CD4-positive, alpha-beta T cell treated with Interleukin-6 for 4 hours (primary cell): Measurements from ENCODE around the gene ZBTB24.

ENCODE experiments used
- DNase-seq: peaks from one replicate; pipeline ENCODE4 v3.0.0-alpha.2; 2020; ENCODE audit warnings: mixed read lengths

Gene ZBTB24

GRCh38 chr6:109498052-109498451 lies 15.0 kb upstream of the ZBTB24 start:
- no peak for DNase-seq

- no peak for DNase-seq
Measured at GRCh38 chr6:109496036-109496772, 13.2 kb upstream of the ZBTB24 start.

GRCh38 chr6:109493865-109494264 lies 10.8 kb upstream of the ZBTB24 start:
- no peak for DNase-seq

DNA sequence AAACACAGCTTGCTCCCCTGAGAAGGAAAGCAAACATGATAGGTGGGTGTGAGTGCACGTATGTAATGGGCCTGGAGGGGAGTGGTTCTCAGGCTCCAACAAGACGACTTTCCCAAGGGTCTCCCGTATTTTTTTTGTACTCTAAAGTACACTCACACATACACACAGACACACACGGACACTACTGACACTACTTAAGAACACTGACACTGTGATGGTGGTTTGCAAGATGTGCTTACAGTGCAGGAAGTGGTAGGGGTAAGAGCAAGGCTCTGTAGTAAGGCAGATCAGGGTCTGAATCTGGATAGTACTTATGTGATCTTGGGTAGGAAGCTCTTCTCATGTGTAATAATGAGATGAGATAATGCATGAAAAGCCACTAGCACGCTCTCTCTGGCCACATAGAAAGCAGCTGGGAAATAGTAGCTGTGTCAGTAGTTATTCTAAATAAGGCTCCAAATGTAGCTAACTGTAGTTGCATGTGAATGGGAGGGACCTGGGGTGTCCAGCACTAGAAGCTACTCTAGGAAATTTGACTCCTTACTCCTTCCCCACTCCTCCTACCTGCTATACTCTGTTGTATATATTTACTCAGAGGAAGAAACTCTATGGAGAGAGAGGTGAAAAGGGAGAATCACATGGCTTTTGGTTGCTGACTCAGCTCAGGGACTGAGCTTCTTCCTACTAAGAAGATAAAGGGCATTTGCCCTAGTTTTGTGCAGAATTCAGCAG lies 8.4 kb upstream of the ZBTB24 start:
- DNase-seq: peak; percentile 26

GRCh38 chr6:109490713-109491112 lies 7.7 kb upstream of the ZBTB24 start:
- no peak for DNase-seq

DNA sequence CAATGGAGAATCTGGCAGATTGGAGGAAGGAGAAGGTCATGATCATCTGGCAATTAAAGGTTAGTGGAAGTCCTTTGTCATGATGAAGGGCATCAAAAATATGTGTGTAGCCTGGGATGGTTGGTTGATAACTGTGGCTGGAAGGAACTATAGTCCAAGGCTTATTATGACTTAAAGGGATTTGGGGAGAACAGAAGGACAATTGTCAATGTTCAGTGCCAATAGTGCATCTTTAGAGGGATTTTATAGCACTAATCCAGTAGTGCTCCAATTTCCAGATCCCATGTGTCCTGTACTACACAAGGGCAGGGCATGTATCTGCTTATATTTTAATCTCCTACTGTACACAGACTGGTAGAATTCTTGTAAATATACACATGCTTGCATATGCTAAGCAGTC lies 5.0 kb upstream of the ZBTB24 start:
- DNase-seq: no peak

- DNase-seq: no peak
Measured at GRCh38 chr6:109486068-109486467, 3.0 kb upstream of the ZBTB24 start.

GRCh38 chr6:109485266-109485935 lies 2.4 kb upstream of the ZBTB24 start:
- no peak for DNase-seq

DNA sequence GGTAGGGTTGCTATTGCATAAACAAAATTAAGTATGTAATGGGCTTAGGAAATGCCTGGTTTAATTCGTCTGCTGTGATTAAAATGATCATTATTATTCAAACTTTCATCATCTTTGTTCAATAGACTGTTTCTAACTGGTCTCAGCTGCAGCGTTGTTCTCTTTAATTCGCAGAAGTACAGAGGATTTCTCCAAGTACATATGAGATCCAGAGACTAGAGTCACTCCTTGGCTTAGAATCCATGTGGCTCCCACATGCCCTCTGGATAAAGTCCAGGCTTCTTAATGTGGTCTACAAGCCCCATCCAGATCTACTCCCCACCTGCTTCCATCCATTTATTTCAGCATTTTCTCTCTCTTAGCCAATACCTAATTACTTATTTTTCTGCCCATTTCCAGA lies 1.1 kb upstream of the ZBTB24 start:
- no peak for DNase-seq

DNA sequence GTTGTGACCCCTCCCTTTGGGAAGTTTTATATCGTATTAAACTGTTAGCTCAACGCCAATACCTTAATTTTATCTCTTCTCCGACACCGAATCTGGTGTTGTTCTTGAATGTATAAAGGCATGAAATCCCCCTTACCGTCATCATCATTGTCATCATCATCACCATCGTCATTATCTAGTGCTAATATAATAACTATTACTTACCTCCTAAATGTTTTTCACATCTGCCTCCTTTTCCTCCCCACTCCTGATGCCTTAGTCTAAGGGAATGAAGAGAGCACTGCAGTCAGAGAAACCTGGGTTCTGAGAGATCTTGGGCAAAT lies 677 bp upstream of the ZBTB24 start:
- no peak for DNase-seq

DNA sequence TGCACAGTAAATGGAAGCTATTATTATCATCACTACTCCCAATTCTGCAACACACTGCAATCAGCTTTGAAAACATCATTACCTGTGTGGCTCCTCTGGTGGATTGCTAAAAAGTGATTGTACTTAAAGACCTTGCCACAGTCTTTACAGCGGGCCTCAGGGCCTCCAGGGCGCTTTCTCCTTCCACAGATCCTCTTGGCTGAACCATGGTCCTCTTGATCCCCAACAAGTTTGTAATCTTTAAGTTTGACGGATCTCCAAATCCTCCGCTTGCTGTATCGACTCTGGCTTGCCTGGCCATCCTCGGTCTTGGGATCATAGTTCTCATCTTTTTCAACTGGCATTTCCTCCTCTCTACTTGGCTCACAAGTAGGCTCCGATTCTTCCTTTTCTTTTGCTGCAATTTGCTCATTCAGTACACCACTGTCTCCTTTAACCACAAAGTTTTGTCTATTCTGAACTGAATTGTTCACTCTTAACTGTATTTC lies 2.0 kb downstream of the ZBTB24 start:
- DNase-seq: no peak

GRCh38 chr6:109478841-109479624 lies 4.0 kb downstream of the ZBTB24 start:
- DNase-seq: no peak

DNA sequence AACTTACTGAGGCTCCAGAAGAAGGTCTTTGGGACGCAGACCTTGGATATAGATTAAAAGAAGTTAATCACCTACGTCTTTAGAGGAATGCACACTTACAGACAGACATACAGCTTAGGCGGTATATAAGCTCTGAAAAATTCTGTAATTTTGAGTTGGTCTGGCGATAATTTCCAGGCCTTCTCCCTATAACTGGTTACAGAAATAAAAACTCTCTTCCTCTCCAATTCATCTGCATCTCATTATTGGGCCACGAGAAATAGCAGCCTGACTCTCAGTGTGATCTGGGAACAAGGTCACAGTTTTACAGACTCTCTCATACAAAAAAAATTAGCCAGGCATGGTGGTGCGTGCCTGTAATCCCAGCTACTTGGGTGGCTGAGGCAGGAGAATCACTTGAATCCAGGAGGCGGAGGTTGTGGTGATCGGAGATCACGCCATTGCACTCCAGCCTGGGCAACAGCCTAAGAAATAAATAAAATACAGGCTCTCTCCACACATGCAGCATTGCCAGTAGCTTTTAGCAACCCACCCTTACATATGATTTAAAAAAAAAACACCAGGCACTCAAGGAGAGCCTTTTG lies 4.7 kb downstream of the ZBTB24 start:
- DNase-seq: no peak

GRCh38 chr6:109477725-109478124 lies 5.3 kb downstream of the ZBTB24 start:
- no peak for DNase-seq

DNA sequence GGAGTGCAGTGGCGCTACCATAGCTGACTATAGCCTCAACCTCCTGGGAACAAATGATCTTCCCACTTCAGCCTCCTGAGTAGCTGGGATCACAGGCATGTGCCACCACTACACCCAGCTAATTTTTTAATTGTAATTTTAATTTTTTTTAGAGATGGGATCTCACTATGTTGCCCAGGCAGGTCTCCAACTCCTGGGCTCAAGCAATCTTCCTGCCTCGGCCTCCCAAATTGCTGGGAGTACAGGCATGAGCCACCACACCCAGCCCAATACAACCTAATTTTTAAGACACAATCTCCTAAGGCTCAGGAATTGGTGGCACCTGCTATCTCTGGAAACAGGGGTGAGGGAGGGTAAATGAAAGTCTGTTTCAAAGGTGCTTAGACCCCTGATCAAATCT lies 5.8 kb downstream of the ZBTB24 start:
- no peak for DNase-seq

DNA sequence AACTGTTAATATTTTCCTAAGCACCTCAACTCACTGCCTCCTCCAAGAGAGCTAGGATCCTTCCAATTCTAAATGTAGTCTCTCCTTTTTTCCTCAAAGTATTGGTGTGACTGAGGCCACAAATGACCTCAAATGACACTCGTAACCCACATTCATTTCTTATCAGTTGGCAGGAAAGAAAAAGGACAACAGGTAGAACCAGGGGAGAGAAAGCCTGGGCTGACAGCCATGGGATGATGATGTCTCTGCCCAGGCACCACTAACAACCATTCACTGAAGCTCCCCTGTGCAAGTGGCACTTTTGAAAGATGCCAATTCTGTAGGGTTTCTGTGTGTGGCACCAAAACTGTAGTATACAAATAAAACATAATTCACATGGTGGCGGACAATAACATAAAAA lies 7.4 kb downstream of the ZBTB24 start:
- no peak for DNase-seq

GRCh38 chr6:109474995-109475394 lies 8.0 kb downstream of the ZBTB24 start:
- DNase-seq: no peak

- no peak for DNase-seq
Measured at GRCh38 chr6:109473120-109473519, 9.9 kb downstream of the ZBTB24 start.

DNA sequence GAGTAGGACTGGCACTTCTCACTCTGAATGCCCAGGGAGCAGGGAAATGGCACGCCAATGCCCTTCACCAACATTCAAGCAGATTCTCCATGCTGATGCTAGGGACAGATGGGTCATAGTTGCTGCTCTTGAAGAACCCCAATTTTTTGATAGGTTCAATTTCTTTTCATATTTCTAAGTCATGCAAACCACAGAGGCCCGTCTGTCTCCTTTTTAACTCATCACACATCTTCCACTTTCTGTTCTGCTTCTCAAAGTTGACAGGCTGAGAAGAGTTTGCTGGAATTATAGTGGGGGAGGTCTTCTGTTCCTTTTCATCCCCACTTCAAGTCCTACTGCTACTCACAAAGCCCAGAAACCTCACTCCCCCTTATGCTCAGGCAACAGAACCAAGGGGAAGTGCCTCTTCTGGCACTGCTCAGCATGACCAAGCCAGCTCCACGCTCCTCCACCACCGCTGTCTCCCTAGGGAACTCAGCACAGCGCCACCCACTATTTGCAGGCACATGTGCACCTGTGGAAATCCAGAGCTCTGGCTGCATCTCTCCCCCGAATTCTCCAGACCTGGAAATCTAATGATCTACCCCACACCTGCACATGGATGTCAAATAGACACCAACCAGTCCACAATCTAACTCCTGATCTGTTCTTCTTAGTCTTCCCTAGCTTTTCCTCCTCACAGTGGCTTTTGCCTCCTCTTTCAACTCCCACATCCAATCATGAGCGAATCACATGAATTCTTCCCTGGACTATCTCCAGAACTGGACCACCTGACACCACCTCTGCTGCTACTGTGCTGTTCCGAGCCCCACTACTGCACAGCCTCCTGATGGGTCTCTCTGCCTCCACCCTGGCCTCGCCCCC lies 10.7 kb downstream of the ZBTB24 start:
- DNase-seq: no peak

GRCh38 chr6:109471105-109471810 lies 11.8 kb downstream of the ZBTB24 start:
- no peak for DNase-seq

DNA sequence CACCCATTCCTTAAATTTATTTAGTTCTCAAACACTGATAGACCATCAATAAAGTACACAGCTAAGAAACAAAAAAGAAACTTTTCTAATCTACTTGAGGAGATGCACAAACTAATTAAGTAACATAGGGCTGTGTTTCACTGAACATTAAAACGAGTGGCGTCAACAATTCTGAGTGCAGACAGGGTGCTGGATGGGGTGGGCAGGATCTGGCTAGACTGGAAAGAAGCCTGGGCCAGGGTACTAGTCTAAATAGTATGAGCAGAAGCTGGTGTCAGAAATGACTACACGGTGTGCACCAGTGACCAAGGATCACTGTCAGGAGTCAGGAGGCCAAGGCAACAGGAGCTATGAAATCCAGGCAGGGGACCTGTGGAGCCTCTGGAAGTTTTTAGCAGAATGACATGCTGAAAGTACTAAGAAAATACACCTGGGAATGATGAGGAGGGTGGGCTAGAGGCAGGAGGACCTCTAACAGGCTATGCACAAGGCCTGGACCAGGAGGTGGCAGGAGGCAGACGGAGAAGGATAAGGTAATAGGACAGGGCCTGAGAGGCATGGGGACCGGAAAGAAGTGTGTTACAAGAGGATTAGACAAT lies 13.3 kb downstream of the ZBTB24 start:
- no peak for DNase-seq
